CD4-positive, alpha-beta memory T cell (primary cell): Measurements from ENCODE around the gene SEPHS1. TPM values are rescaled to one million over a fixed set of nuclear protein-coding genes. Genes with fewer than 3 reads are reported as not detected.
"Not testable (repeated sequence)": the region's sequence is repeated elsewhere in the genome, so short reads cannot be mapped to it uniquely, and the experiment has no call there.

Experiments
- CTCF ChIA-PET: fragments of 350-600 bp; sonication (Branson Sonifier 250); formaldehyde crosslinking; loops from one replicate; lab custom pipeline; 2021; ENCODE audit warnings: inconsistent platforms; ENCODE audit not compliant: partially characterized antibody; lab: Charles Lee
- POLR2A ChIA-PET: fragments of 350-600 bp; sonication (Branson Sonifier 250); formaldehyde crosslinking; loops from one replicate; lab custom pipeline; 2021; ENCODE audit not compliant: partially characterized antibody; lab: Charles Lee
- DNase-seq, 5 donors: peaks; one replicate each; pipeline versions ENCODE4 v3.0.0 to v3.0.0-alpha.2; 2020 to 2022; ENCODE audit warnings: mixed read lengths in 1 of 5
- H3K27ac ChIP-seq: one replicate; pipeline ENCODE4 v1.7.0; 2013; ENCODE audit warnings: low read depth, low read length
- H3K27me3 ChIP-seq: 2 replicates; pipeline ENCODE4 v1.7.0; 2013; ENCODE audit warnings: mild to moderate bottlenecking, low read length, moderate library complexity; ENCODE audit not compliant: insufficient read depth
- H3K36me3 ChIP-seq: 2 replicates; pipeline ENCODE4 v1.7.0; 2013; ENCODE audit warnings: mild to moderate bottlenecking, low read length, moderate library complexity; ENCODE audit not compliant: insufficient read depth
- H3K4me1 ChIP-seq: 2 replicates; pipeline ENCODE4 v1.7.0; 2013; ENCODE audit warnings: mild to moderate bottlenecking, low read length, moderate library complexity; ENCODE audit not compliant: insufficient read depth
- H3K4me3 ChIP-seq, 2 donors: one replicate each; pipeline ENCODE4 v1.7.0; 2013; ENCODE audit warnings: low read length in 2 of 2, mild to moderate bottlenecking in 1 of 2
- H3K9me3 ChIP-seq, 2 donors: one replicate each; pipeline ENCODE4 v1.7.0; 2013; ENCODE audit warnings: low read length in 2 of 2, control low read depth in 1 of 2; ENCODE audit not compliant: control insufficient read depth in 1 of 2
- H3K27ac Mint-ChIP-seq, 7 donors: one replicate each; pipeline ENCODE4 v1.8.0; 2020 to 2021; ENCODE audit warnings: mixed read lengths in 7 of 7, mild to moderate bottlenecking in 6 of 7, inconsistent platforms in 3 of 7, moderate library complexity in 3 of 7
- H3K27me3 Mint-ChIP-seq, 2 donors: one replicate each; pipeline ENCODE4 v1.8.0; 2020 to 2021; ENCODE audit warnings: mixed read lengths in 2 of 2
- H3K36me3 Mint-ChIP-seq, 2 donors: one replicate each; pipeline ENCODE4 v1.8.0; 2020 to 2021; ENCODE audit warnings: mixed read lengths in 2 of 2, inconsistent platforms in 1 of 2, mild to moderate bottlenecking in 1 of 2
- H3K4me1 Mint-ChIP-seq, 4 donors: one replicate each; pipeline ENCODE4 v1.8.0; 2020 to 2021; ENCODE audit warnings: mixed read lengths in 4 of 4, mild to moderate bottlenecking in 1 of 4
- H3K4me3 Mint-ChIP-seq, 8 donors: one replicate each; pipeline ENCODE4 v1.8.0; 2020 to 2021; ENCODE audit warnings: mixed read lengths in 8 of 8, mild to moderate bottlenecking in 7 of 8, moderate library complexity in 6 of 8, inconsistent platforms in 3 of 8
- H3K9me3 Mint-ChIP-seq, 8 donors: one replicate each; pipeline ENCODE4 v1.8.0; 2020 to 2021; ENCODE audit warnings: mixed read lengths in 8 of 8, mild to moderate bottlenecking in 5 of 8, inconsistent platforms in 3 of 8, moderate library complexity in 1 of 8
- intact Hi-C: fragments of 100-400 bp; cut with micrococcal nuclease; formaldehyde crosslinking; loops from one replicate; pipeline ENCODE4 v1.15.1; 2023
- polyA plus RNA-seq, 2 donors: library from polyadenylated mRNA; unstranded; fragments of 300-500 nt; fragmentation: Illumina TruSeq; gene quantifications; one replicate each; pipeline ENCODE4 v1.2.3, GENCODE V29; 2021
- total RNA-seq, 2 experiments: library from RNA; stranded (reverse); gene quantifications; one replicate each; pipeline ENCODE4 v1.2.3, GENCODE V29; 2021

Gene SEPHS1
- total and polyA plus RNA-seq, 4 experiments from 2014 or later = 11.3 to 30.6 (median 25.2) TPM

GRCh38 chr10:13294784-13295183 is 53.3 kb downstream of the SEPHS1 start:
- H3K4me1 ChIP-seq = peaks cover 6% of the 10 kb centered on the region
- no peaks in the 10 kb centered on the region for H3K36me3 ChIP-seq
- Mint-ChIP-seq H3K27me3 (no peaks in the 10 kb centered on the region), H3K4me3 (no peak overlapping the region), H3K4me1 (peaks cover 3 to 5% (median 4%) of the 10 kb centered on the region in 4 donors), H3K27ac (no peak overlapping the region), H3K36me3 (peaks cover 20 to 24% of the 10 kb centered on the region in 2 donors), H3K9me3 (no peaks in the 10 kb centered on the region)
- DNase-seq = no peak
- H3K27ac ChIP-seq = no peak overlapping the region
- intact Hi-C loops = no loop called here
- H3K9me3 ChIP-seq = no peaks in the 10 kb centered on the region
- no peak overlapping the region for H3K4me3 ChIP-seq
- POLR2A ChIA-PET = no interaction called here
- H3K27me3 ChIP-seq = no peaks in the 10 kb centered on the region
- CTCF ChIA-PET = interaction anchor here (1.5 kb wide), 1 partner anchor 17 kb away, joined by 4 read pairs; no protein-coding TSS in a partner anchor

GRCh38 chr10:13291821-13292773 is 56.0 kb downstream of the SEPHS1 start:
- Mint-ChIP-seq H3K27ac (peak overlapping the region in 1 of 7 donors; percentile 10), H3K4me1 (peaks cover 0 to 11% (median 5%) of the 10 kb centered on the region in 4 donors), H3K9me3 (peaks cover 0 to 1% (median 0%) of the 10 kb centered on the region in 8 donors), H3K36me3 (peaks cover 24 to 35% of the 10 kb centered on the region in 2 donors), H3K27me3 (no peaks in the 10 kb centered on the region), H3K4me3 (no peak overlapping the region)
- DNase-seq = no peak
- Histone ChIP-seq H3K36me3 (no peaks in the 10 kb centered on the region), H3K4me3 (no peak overlapping the region), H3K27ac (no peak overlapping the region), H3K4me1 (peaks cover 5% of the 10 kb centered on the region), H3K9me3 (no peaks in the 10 kb centered on the region), H3K27me3 (no peaks in the 10 kb centered on the region)
- intact Hi-C loops = no loop called here
- ChIA-PET POLR2A (interaction anchor here (1.0 to 1.7 kb wide), 2 partner anchors 10 to 57 kb away, joined by 4 to 5 read pairs; no protein-coding TSS in a partner anchor), CTCF (interaction anchor here (0.6 to 4.7 kb wide), 2 partner anchors 10 to 137 kb away, joined by 3 to 14 read pairs; no protein-coding TSS in a partner anchor)

GRCh38 chr10:13291061-13291460 is 57.0 kb downstream of the SEPHS1 start:
- Mint-ChIP-seq H3K4me3 (no peak overlapping the region), H3K4me1 (peaks cover 0 to 11% (median 5%) of the 10 kb centered on the region in 4 donors), H3K27ac (no peak overlapping the region), H3K36me3 (peaks cover 24 to 35% of the 10 kb centered on the region in 2 donors), H3K27me3 (no peaks in the 10 kb centered on the region), H3K9me3 (peaks cover 0 to 1% (median 0%) of the 10 kb centered on the region in 8 donors)
- no peaks in the 10 kb centered on the region for H3K36me3 ChIP-seq
- ChIA-PET CTCF (interaction anchor here (4.7 kb wide), 1 partner anchor 11 kb away, joined by 14 read pairs; no protein-coding TSS in a partner anchor), POLR2A (no interaction called here)
- H3K4me1 ChIP-seq = peaks cover 5% of the 10 kb centered on the region
- no peaks in the 10 kb centered on the region for H3K9me3 ChIP-seq
- H3K27ac ChIP-seq = no peak overlapping the region
- no peak overlapping the region for H3K4me3 ChIP-seq
- intact Hi-C loops = no loop called here
- H3K27me3 ChIP-seq = no peaks in the 10 kb centered on the region
- no peak for DNase-seq

GRCh38 chr10:13284050-13284449 is 64.0 kb downstream of the SEPHS1 start:
- intact Hi-C loops = no loop called here
- Mint-ChIP-seq H3K36me3 (peaks cover 11 to 23% of the 10 kb centered on the region in 2 donors), H3K4me3 (no peak overlapping the region), H3K27me3 (no peaks in the 10 kb centered on the region), H3K9me3 (no peaks in the 10 kb centered on the region), H3K27ac (no peak overlapping the region), H3K4me1 (peaks cover 0 to 10% (median 5%) of the 10 kb centered on the region in 4 donors)
- H3K4me3 ChIP-seq = no peak overlapping the region
- CTCF ChIA-PET = no interaction called here
- peaks cover 5% of the 10 kb centered on the region for H3K4me1 ChIP-seq
- no peaks in the 10 kb centered on the region for H3K9me3 ChIP-seq
- no peaks in the 10 kb centered on the region for H3K36me3 ChIP-seq
- DNase-seq = no peak
- H3K27ac ChIP-seq = no peak overlapping the region
- no peaks in the 10 kb centered on the region for H3K27me3 ChIP-seq
- POLR2A ChIA-PET = interaction anchor here (1.0 kb wide), 1 partner anchor 16 kb away, joined by 3 read pairs; the partner anchor contains the start of gene PHYH

- CTCF ChIA-PET = interaction anchor here (0.7 to 0.8 kb wide), 2 partner anchors 18 to 35 kb away, joined by 3 to 4 read pairs; no protein-coding TSS in a partner anchor
- DNase-seq, H3K36me3 ChIP-seq, POLR2A ChIA-PET, H3K27ac Mint-ChIP-seq, H3K27ac ChIP-seq, H3K4me3 ChIP-seq, H3K27me3 Mint-ChIP-seq, H3K9me3 ChIP-seq, H3K4me1 ChIP-seq, H3K4me3 Mint-ChIP-seq, H3K27me3 ChIP-seq, H3K4me1 Mint-ChIP-seq, H3K9me3 Mint-ChIP-seq, intact Hi-C loops: not testable (repeated sequence)
- peaks cover 8 to 11% of the 10 kb centered on the region in 2 donors for H3K36me3 Mint-ChIP-seq
These were observed 65.7 kb downstream of the SEPHS1 start for GRCh38 chr10:13282348-13282747.

- H3K27ac Mint-ChIP-seq = peak overlapping the region in 1 of 7 donors; percentile 15
These were observed 71.2 kb downstream of the SEPHS1 start for GRCh38 chr10:13276749-13277365.

More at GRCh38 chr10:13276749-13277365, 71.2 kb downstream of the SEPHS1 start:
- no peaks in the 10 kb centered on the region for H3K4me1 ChIP-seq
- intact Hi-C loops = loop anchor here (5.0 kb wide), 1 partner anchor 50 kb away; no protein-coding TSS in a partner anchor
- no peak overlapping the region for H3K4me3 ChIP-seq
- no peaks in the 10 kb centered on the region for H3K9me3 ChIP-seq
- H3K4me3 Mint-ChIP-seq = no peak overlapping the region
- DNase-seq = no peak
- H3K36me3 Mint-ChIP-seq = peaks cover 6 to 9% of the 10 kb centered on the region in 2 donors
- POLR2A ChIA-PET = no interaction called here
- H3K27ac ChIP-seq = no peak overlapping the region
- CTCF ChIA-PET = interaction anchor here (1.7 kb wide), 1 partner anchor 10 kb away, joined by 5 read pairs; no protein-coding TSS in a partner anchor
- H3K27me3 Mint-ChIP-seq = peaks cover 0 to 2% of the 10 kb centered on the region in 2 donors
- no peaks in the 10 kb centered on the region for H3K36me3 ChIP-seq
- H3K27me3 ChIP-seq = no peaks in the 10 kb centered on the region
- H3K4me1 Mint-ChIP-seq = peaks cover 0 to under 1% (median 0%) of the 10 kb centered on the region in 4 donors
- H3K9me3 Mint-ChIP-seq = no peaks in the 10 kb centered on the region
